Hepatocyte (in vitro differentiated cells): Measurements from ENCODE around the gene LENG8. TPM values are rescaled to one million over a fixed set of nuclear protein-coding genes. Genes with fewer than 3 reads are reported as not detected.

Experiments used
- DNase-seq: peaks from one replicate; pipeline ENCODE4 v3.0.0-alpha.2; 2016; ENCODE audit warnings: low spot score
- H2AFZ ChIP-seq: fragments of 200-600 bp; sonication (generic); 2 replicates; pipeline ENCODE4 v1.6.0; 2016; ENCODE audit warnings: antibody characterized with exemption, mild to moderate bottlenecking
- H3K27ac ChIP-seq: fragments of 200-600 bp; sonication (generic); 2 replicates; pipeline ENCODE4 v1.5.1; 2016; ENCODE audit warnings: mild to moderate bottlenecking
- H3K27me3 ChIP-seq: fragments of 200-600 bp; sonication (generic); 2 replicates; pipeline ENCODE4 v1.6.1; 2016
- H3K36me3 ChIP-seq: fragments of 200-600 bp; sonication (generic); replicated peaks from 2 replicates; pipeline ENCODE4 v1.5.1; 2016; ENCODE audit warnings: low read depth; ENCODE audit not compliant: insufficient read depth
- H3K4me1 ChIP-seq: fragments of 200-600 bp; sonication (generic); 2 replicates; pipeline ENCODE4 v1.5.1; 2016; ENCODE audit warnings: mild to moderate bottlenecking, moderate library complexity; ENCODE audit not compliant: insufficient read depth
- H3K4me2 ChIP-seq: fragments of 200-600 bp; sonication (generic); 2 replicates; pipeline ENCODE4 v1.6.0; 2016
- H3K4me3 ChIP-seq: fragments of 200-600 bp; sonication (generic); 2 replicates; pipeline ENCODE4 v1.5.1; 2016; ENCODE audit warnings: mild to moderate bottlenecking
- H3K79me2 ChIP-seq: fragments of 200-600 bp; sonication (generic); 2 replicates; pipeline ENCODE4 v1.6.0; 2017; ENCODE audit warnings: mild to moderate bottlenecking
- H3K9me2 ChIP-seq: fragments of 200-600 bp; sonication (generic); replicated peaks from 2 replicates; pipeline ENCODE4 v1.6.0; 2017; ENCODE audit warnings: mild to moderate bottlenecking; ENCODE audit not compliant: insufficient read depth
- H3K9me3 ChIP-seq: fragments of 200-600 bp; sonication (generic); 2 replicates; pipeline ENCODE4 v1.5.1; 2016; ENCODE audit warnings: low read depth, mild to moderate bottlenecking
- H4K20me1 ChIP-seq: fragments of 200-600 bp; sonication (generic); 2 replicates; pipeline ENCODE4 v1.6.0; 2016; ENCODE audit warnings: mild to moderate bottlenecking; ENCODE audit not compliant: insufficient read depth, poor library complexity, severe bottlenecking
- CTCF ChIP-seq: fragments of 200-600 bp; sonication (generic); IDR thresholded peaks from 2 replicates; pipeline ENCODE4 v1.5.1; 2016; ENCODE audit warnings: antibody characterized with exemption, mild to moderate bottlenecking; ENCODE audit not compliant: poor library complexity
- EZH2 ChIP-seq: fragments of 200-600 bp; sonication (generic); IDR thresholded peaks from 2 replicates; pipeline ENCODE4 v1.6.1; 2016; ENCODE audit warnings: antibody characterized with exemption, mild to moderate bottlenecking, borderline replicate concordance
- EZH2phosphoT487 ChIP-seq: fragments of 200-600 bp; sonication (generic); IDR thresholded peaks from one replicate; pipeline ENCODE4 v1.6.1; 2018; ENCODE audit warnings: antibody characterized with exemption, mild to moderate bottlenecking, low read depth, moderate library complexity; ENCODE audit not compliant: unreplicated experiment, severe bottlenecking
- WGBS: methylation state at CpG from one replicate; pipeline ENCODE4 v1.1.6; 2016; ENCODE audit warnings: low lambda C conversion rate; ENCODE audit errors: missing lambda C conversion rate; 5-methylcytosine and 5-hydroxymethylcytosine counted together
- polyA plus RNA-seq: library from polyadenylated mRNA; unstranded; fragments of >200 nt; fragmentation: Nextera tagmentation; extraction: Ambion mirVana; gene quantifications from 2 replicates; pipeline ENCODE4 v1.2.1, GENCODE V29; 2016
- total RNA-seq: library from RNA; depleted of rRNA; stranded (reverse); fragments of >200 nt; gene quantifications from 2 replicates; pipeline ENCODE4 v1.2.3, GENCODE V29; 2014

The LENG8 gene
- total and polyA plus RNA-seq, 2 experiments from 2014 or later: 36.6 to 54.0 TPM

- WGBS: 89% methylated on average over 23 of the region's 23 CpGs
Measured at GRCh38 chr19:54434112-54434872, 14.7 kb upstream of the LENG8 start.

GRCh38 chr19:54434873-54435214, 14.2 kb upstream of the LENG8 start:
- Histone ChIP-seq H3K9me2 (no peaks in the 10 kb centered on the region), H3K79me2 (peaks cover 2% of the 10 kb centered on the region), H3K27me3 (peaks cover 3% of the 10 kb centered on the region), H3K27ac (no peak overlapping the region), H3K4me2 (no peak overlapping the region), H4K20me1 (peaks cover 19% of the 10 kb centered on the region), H3K4me3 (no peak overlapping the region), H3K9me3 (no peaks in the 10 kb centered on the region), H3K36me3 (no peaks in the 10 kb centered on the region), H2AFZ (no peak overlapping the region), H3K4me1 (peaks cover 11% of the 10 kb centered on the region)
- WGBS: 87% methylated on average over 11 of the region's 11 CpGs
- DNase-seq: no peak
- TF ChIP-seq CTCF (no peak), EZH2phosphoT487 (no peak), EZH2 (no peak)

More at GRCh38 chr19:54434112-54434872, 14.7 kb upstream of the LENG8 start:
- Histone ChIP-seq H3K9me3 (no peaks in the 10 kb centered on the region), H3K9me2 (no peaks in the 10 kb centered on the region), H2AFZ (no peak overlapping the region), H3K27ac (no peak overlapping the region), H4K20me1 (peaks cover 19% of the 10 kb centered on the region), H3K79me2 (peaks cover 2% of the 10 kb centered on the region), H3K27me3 (peaks cover 8% of the 10 kb centered on the region), H3K4me1 (peaks cover 11% of the 10 kb centered on the region), H3K4me2 (no peak overlapping the region), H3K4me3 (no peak overlapping the region), H3K36me3 (no peaks in the 10 kb centered on the region)
- TF ChIP-seq CTCF (no peak), EZH2phosphoT487 (no peak), EZH2 (no peak)
- DNase-seq: no peak

GRCh38 chr19:54435551-54436016, 13.4 kb upstream of the LENG8 start:
- Histone ChIP-seq H3K79me2 (peaks cover 7% of the 10 kb centered on the region), H3K27me3 (no peaks in the 10 kb centered on the region), H4K20me1 (peaks cover 19% of the 10 kb centered on the region), H3K4me3 (no peak overlapping the region), H2AFZ (no peak overlapping the region), H3K9me2 (no peaks in the 10 kb centered on the region), H3K4me1 (peaks cover 10% of the 10 kb centered on the region), H3K9me3 (no peaks in the 10 kb centered on the region), H3K27ac (no peak overlapping the region), H3K4me2 (no peak overlapping the region), H3K36me3 (no peaks in the 10 kb centered on the region)
- DNase-seq: no peak
- 83% methylated on average over 13 of the region's 16 CpGs for WGBS
- TF ChIP-seq EZH2: no peak
- TF ChIP-seq EZH2phosphoT487: no peak
- TF ChIP-seq CTCF: no peak
